ENCODE data around the gene CRYAA.

CRYAA gene

DNA sequence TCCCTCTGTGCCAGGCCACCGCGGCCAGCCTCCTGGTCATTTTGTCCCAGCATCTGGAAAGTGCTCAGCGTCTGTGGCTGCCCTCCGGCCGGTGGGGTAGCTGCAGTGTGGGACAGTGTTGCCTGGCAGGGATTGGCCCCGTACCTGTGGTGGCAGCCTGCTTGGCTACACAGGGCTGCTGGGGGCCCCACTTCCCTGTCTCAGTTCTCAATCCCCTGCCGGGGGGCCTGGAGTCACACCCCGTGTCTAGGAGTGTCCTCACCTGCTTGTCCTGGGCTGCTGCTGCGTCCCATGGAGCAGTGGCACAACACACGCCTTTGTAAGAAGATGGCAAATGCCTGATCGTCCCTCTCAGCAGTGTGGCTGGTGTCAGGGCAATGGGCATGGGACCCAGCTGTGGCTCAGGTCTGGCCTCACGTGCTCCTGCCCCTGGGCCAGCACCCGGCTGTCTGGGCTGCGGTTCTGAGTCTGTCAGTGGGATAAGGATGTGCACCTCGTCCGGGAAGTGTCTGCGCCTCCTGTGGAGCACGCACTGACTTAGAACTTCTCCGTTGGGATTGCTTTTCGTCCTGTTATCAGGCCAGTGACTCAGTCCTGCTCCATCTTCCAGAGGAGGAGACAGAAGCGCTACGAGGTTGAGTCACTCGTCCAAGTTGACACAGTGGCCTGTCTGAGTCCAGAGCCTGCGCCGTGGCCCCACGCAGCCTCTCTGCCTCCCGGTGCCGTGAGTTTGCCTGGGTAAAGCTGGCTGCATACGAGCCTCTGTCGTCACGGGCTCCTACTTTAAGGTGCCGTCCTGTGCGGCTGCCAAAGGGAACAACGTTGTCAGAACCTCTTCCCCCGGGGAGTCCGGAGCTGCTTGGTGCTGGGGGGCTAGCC is 41.0 kb downstream of the CRYAA start:
- TF ChIP-seq, protein P1, sequence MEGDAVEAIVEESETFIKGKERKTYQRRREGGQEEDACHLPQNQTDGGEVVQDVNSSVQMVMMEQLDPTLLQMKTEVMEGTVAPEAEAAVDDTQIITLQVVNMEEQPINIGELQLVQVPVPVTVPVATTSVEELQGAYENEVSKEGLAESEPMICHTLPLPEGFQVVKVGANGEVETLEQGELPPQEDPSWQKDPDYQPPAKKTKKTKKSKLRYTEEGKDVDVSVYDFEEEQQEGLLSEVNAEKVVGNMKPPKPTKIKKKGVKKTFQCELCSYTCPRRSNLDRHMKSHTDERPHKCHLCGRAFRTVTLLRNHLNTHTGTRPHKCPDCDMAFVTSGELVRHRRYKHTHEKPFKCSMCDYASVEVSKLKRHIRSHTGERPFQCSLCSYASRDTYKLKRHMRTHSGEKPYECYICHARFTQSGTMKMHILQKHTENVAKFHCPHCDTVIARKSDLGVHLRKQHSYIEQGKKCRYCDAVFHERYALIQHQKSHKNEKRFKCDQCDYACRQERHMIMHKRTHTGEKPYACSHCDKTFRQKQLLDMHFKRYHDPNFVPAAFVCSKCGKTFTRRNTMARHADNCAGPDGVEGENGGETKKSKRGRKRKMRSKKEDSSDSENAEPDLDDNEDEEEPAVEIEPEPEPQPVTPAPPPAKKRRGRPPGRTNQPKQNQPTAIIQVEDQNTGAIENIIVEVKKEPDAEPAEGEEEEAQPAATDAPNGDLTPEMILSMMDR (IDR thresholded peaks at IDR 0.05; ENCODE audit: control insufficient read depth, extremely low read depth, insufficient read depth): no peak
- no peak overlapping the region for H3K4me3 ChIP-seq (ENCODE audit: low read depth, low read length)
- DNase-seq (ENCODE audit: low read depth): no peak

DNA sequence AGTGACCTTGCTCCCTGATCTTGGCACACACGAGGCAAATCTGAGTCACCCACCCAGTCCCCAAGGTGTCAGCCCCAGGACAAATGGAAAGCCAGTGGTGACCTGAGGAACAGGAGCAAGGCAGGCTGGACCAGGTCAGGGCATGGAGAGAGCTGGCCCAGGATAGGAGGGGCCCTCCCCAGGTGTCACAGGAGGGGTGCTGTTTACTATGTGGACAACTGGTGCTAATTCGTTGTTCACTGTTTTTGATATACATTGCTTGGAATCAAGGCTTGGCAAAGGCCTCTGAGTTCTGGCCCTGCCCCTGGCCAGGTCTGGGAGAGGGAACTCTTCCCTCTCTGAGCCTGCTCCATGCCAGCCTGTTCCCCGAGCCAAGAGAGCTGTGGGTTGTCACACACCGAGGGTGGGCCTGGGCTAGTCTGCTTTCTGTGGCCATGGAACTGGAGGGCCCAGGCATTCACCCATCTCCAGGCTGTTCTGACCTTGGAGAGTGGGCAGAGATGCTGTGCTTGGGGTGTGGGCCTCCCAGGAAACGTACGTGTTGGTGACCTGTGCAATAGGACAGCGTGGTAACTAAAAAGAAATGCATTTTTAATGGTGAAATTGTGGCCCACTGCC is 41.8 kb downstream of the CRYAA start:
- DNase-seq (ENCODE audit: low read depth): no peak
- H3K4me3 ChIP-seq (ENCODE audit: low read depth, low read length): no peak overlapping the region
- TF ChIP-seq, protein P1 (IDR thresholded peaks at IDR 0.05; ENCODE audit: control insufficient read depth, extremely low read depth, insufficient read depth): no peak

GRCh38 chr21:43211072-43211759 is 42.4 kb downstream of the CRYAA start:
- no peak for DNase-seq (ENCODE audit: low read depth)
- TF ChIP-seq, protein P1 (IDR thresholded peaks at IDR 0.05; ENCODE audit: control insufficient read depth, extremely low read depth, insufficient read depth): no peak
- no peak overlapping the region for H3K4me3 ChIP-seq (ENCODE audit: low read depth, low read length)

GRCh38 chr21:43211760-43212115 is 42.9 kb downstream of the CRYAA start:
- no peak overlapping the region for H3K4me3 ChIP-seq (ENCODE audit: low read depth, low read length)
- no peak for DNase-seq (ENCODE audit: low read depth)
- TF ChIP-seq, protein P1 (IDR thresholded peaks at IDR 0.05; ENCODE audit: control insufficient read depth, extremely low read depth, insufficient read depth): no peak

Measured in LNCaP clone FGC (cell line).